Prostate gland (tissue), 2 donors: ENCODE data around the gene CNTF. TPM values are rescaled to one million over a fixed set of nuclear protein-coding genes. Genes with fewer than 3 reads are reported as not detected.
"Not testable (repeated sequence)": the region's sequence is repeated elsewhere in the genome, so short reads cannot be mapped to it uniquely, and the experiment has no call there.

Experiments used
- DNase-seq: peaks from one replicate; pipeline ENCODE4 v3.0.0-alpha.2; 2019; ENCODE audit warnings: low spot score
- H3K27ac ChIP-seq, 2 donors: fragments of 200-600 bp; sonication (generic); 2 replicates each; pipeline ENCODE4 v1.5.1; 2017 to 2019
- H3K27me3 ChIP-seq: fragments of 200-600 bp; sonication (generic); replicated peaks from 2 replicates; pipeline ENCODE4 v1.5.1; 2019; ENCODE audit not compliant: insufficient read depth
- H3K36me3 ChIP-seq, 2 donors: fragments of 200-600 bp; sonication (generic); 1 replicate in 1 of 2; 2 replicates in 1 of 2; pipeline versions ENCODE4 v1.5.1 to v1.8.1; 2017 to 2019
- H3K4me1 ChIP-seq: fragments of 200-600 bp; sonication (generic); replicated peaks from 2 replicates; pipeline ENCODE4 v1.5.1; 2019
- H3K4me3 ChIP-seq, 2 donors: fragments of 200-600 bp; sonication (generic); 2 replicates each; pipeline ENCODE4 v1.5.1; 2017 to 2019
- H3K9me3 ChIP-seq: fragments of 200-600 bp; sonication (generic); 2 replicates; pipeline ENCODE4 v1.5.1; 2017
- POLR2A ChIP-seq: fragments of 450-650 bp; IDR thresholded peaks from one replicate; pipeline ENCODE4 v1.6.1; 2016; ENCODE audit warnings: antibody characterized with exemption, mild to moderate bottlenecking
- POLR2AphosphoS5 ChIP-seq: sonication (generic); formaldehyde crosslinking; IDR thresholded peaks from one replicate; pipeline ENCODE4 v1.6.1; 2017; ENCODE audit warnings: antibody characterized with exemption
- WGBS: methylation state at CpG from one replicate; pipeline ENCODE4 v1.1.5; 2018; 5-methylcytosine and 5-hydroxymethylcytosine counted together
- intact Hi-C: fragments of 100-400 bp; cut with DNase I; formaldehyde crosslinking; loops from one replicate; pipeline ENCODE4 v1.14.2; 2022
- total RNA-seq, 2 donors: library from RNA; depleted of rRNA; stranded (reverse); fragments of >200 nt; gene quantifications; one replicate each; pipeline ENCODE4 v1.1.0, GENCODE V29; 2016
- TF ChIP-seq, protein P1 (sequence below), 4 experiments: fragments of 200-600 bp in 2 of 4; fragments of 450-650 bp in 2 of 4; sonication (generic) in 2 of 4; IDR thresholded peaks; 1 replicate in 3 of 4; 2 replicates in 1 of 4; pipeline ENCODE4 v1.5.1; 2016 to 2019; ENCODE audit warnings: antibody characterized with exemption in 4 of 4, mild to moderate bottlenecking in 2 of 4, moderate library complexity in 2 of 4

Gene CNTF, protein sequence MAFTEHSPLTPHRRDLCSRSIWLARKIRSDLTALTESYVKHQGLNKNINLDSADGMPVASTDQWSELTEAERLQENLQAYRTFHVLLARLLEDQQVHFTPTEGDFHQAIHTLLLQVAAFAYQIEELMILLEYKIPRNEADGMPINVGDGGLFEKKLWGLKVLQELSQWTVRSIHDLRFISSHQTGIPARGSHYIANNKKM
- under 1 TPM in 1 of 2 donors, not detected in 1; 0.74 TPM for total RNA-seq

DNA sequence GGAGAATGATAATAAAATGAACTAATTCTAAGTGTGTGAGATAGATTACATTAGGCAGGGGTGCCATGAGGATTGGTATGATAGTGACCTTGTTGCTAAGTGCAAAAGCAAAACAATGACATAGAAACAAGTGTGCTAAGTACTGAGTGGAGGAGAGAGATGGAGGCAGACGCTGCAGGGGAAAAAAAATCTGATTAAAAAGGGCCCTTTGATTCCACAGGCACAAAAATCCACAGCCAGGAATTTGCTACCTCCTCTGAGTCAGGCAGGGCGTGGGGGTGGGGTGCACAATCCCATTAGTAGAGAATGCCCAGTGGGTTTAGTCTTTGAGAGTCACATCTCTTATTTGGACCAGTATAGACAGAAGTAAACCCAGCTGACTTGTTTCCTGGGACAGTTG, at the start of gene CNTF:
Gene CNTF (plus strand): TSS at position 322 of the 400 bp plus-strand sequence. CDS start 88 bp downstream, outside the sequence.
- Histone ChIP-seq H3K27me3 (no peaks in the 10 kb centered on the region), H3K4me3 (no peak within 1 kb of the TSS), H3K9me3 (no peaks in the 10 kb centered on the region), H3K4me1 (no peaks in the 10 kb centered on the region), H3K36me3 (peaks cover 0 to 3% of the 10 kb centered on the region in 2 donors), H3K27ac (no peak within 1 kb of the TSS)
- no peak for DNase-seq
- TF ChIP-seq, protein P1, sequence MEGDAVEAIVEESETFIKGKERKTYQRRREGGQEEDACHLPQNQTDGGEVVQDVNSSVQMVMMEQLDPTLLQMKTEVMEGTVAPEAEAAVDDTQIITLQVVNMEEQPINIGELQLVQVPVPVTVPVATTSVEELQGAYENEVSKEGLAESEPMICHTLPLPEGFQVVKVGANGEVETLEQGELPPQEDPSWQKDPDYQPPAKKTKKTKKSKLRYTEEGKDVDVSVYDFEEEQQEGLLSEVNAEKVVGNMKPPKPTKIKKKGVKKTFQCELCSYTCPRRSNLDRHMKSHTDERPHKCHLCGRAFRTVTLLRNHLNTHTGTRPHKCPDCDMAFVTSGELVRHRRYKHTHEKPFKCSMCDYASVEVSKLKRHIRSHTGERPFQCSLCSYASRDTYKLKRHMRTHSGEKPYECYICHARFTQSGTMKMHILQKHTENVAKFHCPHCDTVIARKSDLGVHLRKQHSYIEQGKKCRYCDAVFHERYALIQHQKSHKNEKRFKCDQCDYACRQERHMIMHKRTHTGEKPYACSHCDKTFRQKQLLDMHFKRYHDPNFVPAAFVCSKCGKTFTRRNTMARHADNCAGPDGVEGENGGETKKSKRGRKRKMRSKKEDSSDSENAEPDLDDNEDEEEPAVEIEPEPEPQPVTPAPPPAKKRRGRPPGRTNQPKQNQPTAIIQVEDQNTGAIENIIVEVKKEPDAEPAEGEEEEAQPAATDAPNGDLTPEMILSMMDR (IDR thresholded peaks at IDR 0.05) = no peak
- TF ChIP-seq POLR2A (no peak), POLR2AphosphoS5 (no peak)
- intact Hi-C loops = no loop called here
- WGBS = 63% methylated on average over 2 of the region's 2 CpGs

DNA sequence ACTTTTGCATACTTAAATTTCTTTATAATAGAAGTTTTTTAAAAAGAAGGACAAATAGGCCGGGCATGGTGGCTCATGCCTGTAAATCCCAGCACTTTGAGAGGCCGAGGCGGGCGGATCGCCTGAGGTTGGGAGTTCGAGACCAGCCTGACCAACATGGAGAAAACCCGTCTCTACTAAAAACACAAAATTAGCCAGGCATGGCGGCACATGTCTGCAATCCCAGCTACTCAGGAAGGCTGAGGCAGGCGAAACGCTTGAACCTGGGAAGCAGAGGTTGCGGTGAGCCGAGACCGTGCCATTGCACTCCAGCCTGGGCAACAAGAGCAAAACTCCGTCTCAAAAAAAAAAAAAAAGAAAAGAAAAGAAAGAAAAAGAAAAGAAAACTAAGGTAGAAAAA, 49.6 kb upstream of the CNTF start:
- intact Hi-C loops = loop anchor here (10.0 kb wide), 1 partner anchor 1248 kb away; the partner anchor contains the start of gene TNKS1BP1

DNA sequence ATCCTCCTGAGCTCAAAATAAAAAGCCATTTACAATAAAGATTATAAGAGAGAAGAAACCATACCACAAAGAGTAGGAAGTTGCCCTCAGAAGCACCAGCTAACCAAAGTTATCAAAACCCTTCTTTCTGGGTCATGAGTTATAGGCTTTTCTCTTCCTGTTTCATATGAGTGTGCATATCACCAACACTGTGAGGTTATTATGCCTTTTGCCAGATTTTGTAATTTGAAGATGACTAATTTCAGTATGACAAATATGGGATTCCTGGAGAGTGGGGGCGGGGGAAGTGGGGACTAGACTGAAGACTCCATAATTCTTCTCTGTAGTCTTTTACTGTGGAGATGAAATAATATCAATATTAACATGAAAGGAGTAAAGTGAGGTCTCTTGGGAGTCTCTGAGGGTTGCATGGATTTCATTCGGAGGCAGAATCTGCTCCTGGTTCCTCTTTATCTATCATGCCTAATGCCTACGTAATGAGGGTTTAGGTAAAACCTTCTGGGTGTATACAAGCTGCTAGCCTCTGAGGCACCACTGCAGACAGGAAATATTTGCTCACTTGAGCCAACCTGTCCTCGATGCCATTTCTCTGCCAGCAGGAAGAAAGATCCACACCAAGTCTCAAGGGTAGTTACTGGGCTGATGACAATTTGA, 48.9 kb upstream of the CNTF start:
- no peaks in the 10 kb centered on the region for H3K36me3 ChIP-seq
- H3K27me3 ChIP-seq = no peaks in the 10 kb centered on the region
- peaks cover 3% of the 10 kb centered on the region for H3K4me1 ChIP-seq
- 43% methylated on average over 4 of the region's 4 CpGs for WGBS
- DNase-seq = peak; percentile 50
- H3K27ac ChIP-seq = peak overlapping the region; percentile 43 to 61
- no peak overlapping the region for H3K4me3 ChIP-seq
- intact Hi-C loops = loop anchor here (10.0 kb wide), 1 partner anchor 1249 kb away; the partner anchor contains the start of gene TNKS1BP1
- no peaks in the 10 kb centered on the region for H3K9me3 ChIP-seq
- TF ChIP-seq, protein P1 (IDR thresholded peaks at IDR 0.05) = no peak
- TF ChIP-seq POLR2A (no peak), POLR2AphosphoS5 (peak; percentile 11)

More for the DNA sequence above, 49.6 kb upstream of the CNTF start:
- H3K4me3 ChIP-seq, H3K36me3 ChIP-seq, H3K4me1 ChIP-seq, H3K9me3 ChIP-seq, H3K27me3 ChIP-seq, DNase-seq: not testable (repeated sequence)
- peak overlapping the region in 1 of 2 donors; percentile 43 for H3K27ac ChIP-seq
- WGBS = 93% methylated on average over 14 of the region's 14 CpGs

DNA sequence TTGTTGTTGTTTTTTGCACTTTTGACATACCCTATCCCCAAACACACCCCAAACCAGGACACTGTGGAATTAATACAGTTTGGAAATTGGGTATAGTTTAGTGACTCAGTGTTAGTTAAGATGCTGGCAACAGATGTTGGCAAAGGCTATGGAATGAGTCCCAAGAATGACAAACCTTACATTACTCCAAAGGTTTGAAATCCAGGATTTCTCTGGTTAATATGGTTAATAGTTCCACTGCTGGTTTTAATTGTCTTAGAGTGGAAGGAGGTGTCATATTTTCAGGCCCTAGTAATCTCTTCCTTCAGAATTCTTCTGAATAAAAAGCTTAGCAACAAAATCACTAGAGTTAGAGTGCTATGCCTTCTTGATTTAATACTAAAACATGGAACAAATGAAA, 47.6 kb upstream of the CNTF start:
- intact Hi-C loops = loop anchor here (5.0 to 10.0 kb wide), 2 partner anchors 567 to 1250 kb away; partner anchors contain the start of genes FAM111A and TNKS1BP1
- no peak for DNase-seq
- Histone ChIP-seq H3K4me1 (peaks cover 3% of the 10 kb centered on the region), H3K36me3 (no peaks in the 10 kb centered on the region), H3K4me3 (no peak overlapping the region), H3K27ac (peak overlapping the region; percentile 15 to 22), H3K9me3 (no peaks in the 10 kb centered on the region), H3K27me3 (no peaks in the 10 kb centered on the region)
- TF ChIP-seq POLR2A = no peak
- no peak for TF ChIP-seq POLR2AphosphoS5
- TF ChIP-seq, protein P1 (IDR thresholded peaks at IDR 0.05) = no peak

DNA sequence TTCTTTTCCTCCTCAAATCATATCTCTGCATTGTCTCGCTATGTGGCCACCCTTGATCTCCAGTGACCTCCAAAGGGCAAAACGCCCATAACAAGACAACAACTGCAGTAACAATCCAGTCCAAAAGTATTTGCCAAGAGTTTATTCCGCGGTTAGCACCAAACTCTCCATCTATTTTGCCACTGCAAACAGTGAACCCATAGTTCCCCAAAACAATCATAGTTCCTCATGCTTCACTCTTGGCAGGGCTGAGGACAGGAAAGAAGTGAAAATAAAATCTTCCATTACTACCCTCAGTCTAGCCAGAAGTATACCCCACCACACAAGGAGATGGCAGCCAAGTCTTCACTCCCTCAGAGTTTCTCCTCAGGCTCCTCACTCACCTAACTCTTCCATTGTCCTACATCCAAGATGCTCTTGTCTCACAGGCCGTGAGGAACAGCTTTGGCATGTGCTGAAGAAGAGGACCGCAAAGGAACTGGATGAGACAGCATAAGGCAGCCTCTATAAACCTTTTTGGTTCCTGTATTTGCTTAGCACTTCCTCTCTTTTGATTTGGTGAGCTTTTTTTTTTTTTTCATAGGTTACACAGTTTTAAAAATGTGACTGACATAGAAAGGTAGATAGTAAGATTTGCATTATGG, 47.0 kb upstream of the CNTF start, which contains the start of gene LPXN:
Gene LPXN (minus strand): TSS at position 480 of the 644 bp plus-strand sequence. CDS start 84 bp downstream, at position 396.
- H3K4me3 ChIP-seq = no peak within 1 kb of the TSS
- no peak for DNase-seq
- peaks cover 3% of the 10 kb centered on the region for H3K4me1 ChIP-seq
- peak within 1 kb of the TSS; percentile 22 to 100 for H3K27ac ChIP-seq
- WGBS = 74% methylated on average over 6 of the region's 6 CpGs
- no peaks in the 10 kb centered on the region for H3K36me3 ChIP-seq
- intact Hi-C loops = loop anchor here (5.0 to 10.0 kb wide), 2 partner anchors 567 to 1251 kb away; partner anchors contain the start of genes FAM111A and TNKS1BP1
- TF ChIP-seq, protein P1 (IDR thresholded peaks at IDR 0.05) = no peak
- TF ChIP-seq POLR2AphosphoS5 = no peak
- H3K27me3 ChIP-seq = no peaks in the 10 kb centered on the region
- no peaks in the 10 kb centered on the region for H3K9me3 ChIP-seq
